GM18498 (cell line): ENCODE measurements around the gene ALDH4A1.
"Not testable (repeated sequence)": the region's sequence is repeated elsewhere in the genome, so short reads cannot be mapped to it uniquely, and the experiment has no call there.

Experiments used
- ATAC-seq: cut with Tn5 transposase; IDR thresholded peaks from one replicate; pipeline ENCODE4 v1.9.1; 2021; ENCODE audit warnings: mild to moderate bottlenecking, moderate library complexity; ENCODE audit not compliant: unreplicated experiment

ALDH4A1 gene

GRCh38 chr1:18901147-18901951 is 1.0 kb downstream of the ALDH4A1 start:
- ATAC-seq = no peak

- ATAC-seq = no peak
Observed at GRCh38 chr1:18900303-18900841, 2.0 kb downstream of the ALDH4A1 start.

DNA sequence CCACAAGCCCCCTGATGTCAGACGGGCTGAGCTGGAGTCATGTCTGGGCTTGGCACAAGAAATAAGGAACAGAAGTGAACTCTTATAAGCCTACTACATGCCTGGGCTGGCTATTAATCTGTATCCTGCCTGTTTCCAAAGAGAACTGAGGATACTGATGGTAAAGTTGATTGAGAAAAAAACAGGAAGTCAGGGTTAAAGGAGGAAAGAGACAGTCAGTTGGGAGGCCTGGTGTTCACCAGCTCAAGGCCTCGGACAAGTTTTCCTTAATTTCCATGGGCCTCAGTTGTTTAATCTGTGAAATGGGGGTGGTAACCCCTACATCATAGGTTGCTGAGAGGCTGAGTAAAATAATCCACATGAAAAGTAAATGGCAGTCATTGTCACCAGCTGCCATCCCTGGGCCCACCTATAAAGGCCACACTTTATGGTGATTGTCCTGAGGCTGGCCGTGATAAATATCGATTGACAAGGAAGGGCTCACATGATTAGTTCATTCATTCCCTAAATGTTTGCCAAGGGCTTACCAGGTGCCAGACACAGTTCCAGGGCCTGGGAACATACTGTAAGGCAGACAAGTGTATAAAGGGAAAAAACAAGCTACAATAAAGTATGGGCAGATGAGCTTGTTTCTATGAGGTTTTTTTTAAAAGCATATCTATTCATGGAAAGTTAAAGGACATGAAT is 2.8 kb downstream of the ALDH4A1 start:
- no peak for ATAC-seq

DNA sequence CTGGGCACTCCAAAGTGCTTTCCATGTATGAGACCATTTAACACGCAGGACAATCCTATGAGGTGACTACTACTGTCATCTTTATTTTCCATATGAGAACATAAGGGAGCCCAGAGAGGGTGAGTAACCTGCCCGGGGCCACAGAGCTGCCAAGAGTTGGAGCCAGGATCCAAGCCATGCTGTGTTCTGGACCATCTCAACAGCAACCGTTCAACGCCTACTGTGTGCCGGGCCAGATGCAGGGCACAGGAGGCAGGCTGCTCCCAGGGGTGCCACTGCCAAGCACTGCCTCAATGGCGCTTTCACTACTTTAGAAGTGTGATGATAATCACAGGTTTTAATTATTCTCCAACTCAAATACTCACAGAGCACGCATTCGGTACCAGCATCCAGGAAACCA is 3.8 kb downstream of the ALDH4A1 start:
- no peak for ATAC-seq

- no peak for ATAC-seq
Observed at GRCh38 chr1:18895317-18895716, 7.0 kb downstream of the ALDH4A1 start.

- ATAC-seq = no peak
Observed at GRCh38 chr1:18893120-18893519, 9.2 kb downstream of the ALDH4A1 start.

GRCh38 chr1:18891858-18892257 is 10.5 kb downstream of the ALDH4A1 start:
- ATAC-seq = not testable (repeated sequence)

DNA sequence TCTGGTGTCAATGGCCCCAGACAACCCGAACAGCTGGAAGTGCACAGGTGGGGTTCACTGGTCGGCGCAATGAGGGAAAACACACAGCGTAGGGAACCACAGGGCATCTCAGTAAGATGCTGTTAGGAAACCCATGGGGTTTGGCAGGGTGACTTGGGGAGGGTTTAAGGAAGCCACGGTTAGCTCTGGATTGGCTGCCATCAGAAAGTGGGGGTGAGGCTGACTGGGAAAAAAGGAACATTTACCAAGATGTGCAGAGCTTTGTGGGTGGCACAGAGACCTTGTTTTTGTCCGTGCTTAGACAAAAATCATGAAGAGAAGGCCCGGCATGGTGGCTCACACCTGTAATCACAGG is 11.0 kb downstream of the ALDH4A1 start:
- ATAC-seq = no peak

GRCh38 chr1:18890706-18891425 is 11.5 kb downstream of the ALDH4A1 start:
- no peak for ATAC-seq

DNA sequence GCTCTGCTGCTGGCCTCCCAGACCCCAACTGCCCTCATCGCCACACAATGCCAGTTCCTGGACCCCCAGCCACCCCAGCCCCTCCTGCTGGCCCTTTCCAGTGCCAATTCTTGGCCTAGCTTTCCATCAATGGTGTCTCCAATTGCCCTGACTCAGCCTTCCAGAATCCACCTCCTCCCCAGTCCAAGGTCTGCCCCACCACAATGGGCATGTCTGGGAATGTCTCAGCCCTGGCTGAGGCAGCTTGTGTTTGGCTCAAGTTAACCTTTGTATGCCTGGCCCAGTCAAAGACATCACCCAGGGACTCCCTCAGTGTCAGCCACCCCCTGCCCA is 16.4 kb downstream of the ALDH4A1 start:
- no peak for ATAC-seq

DNA sequence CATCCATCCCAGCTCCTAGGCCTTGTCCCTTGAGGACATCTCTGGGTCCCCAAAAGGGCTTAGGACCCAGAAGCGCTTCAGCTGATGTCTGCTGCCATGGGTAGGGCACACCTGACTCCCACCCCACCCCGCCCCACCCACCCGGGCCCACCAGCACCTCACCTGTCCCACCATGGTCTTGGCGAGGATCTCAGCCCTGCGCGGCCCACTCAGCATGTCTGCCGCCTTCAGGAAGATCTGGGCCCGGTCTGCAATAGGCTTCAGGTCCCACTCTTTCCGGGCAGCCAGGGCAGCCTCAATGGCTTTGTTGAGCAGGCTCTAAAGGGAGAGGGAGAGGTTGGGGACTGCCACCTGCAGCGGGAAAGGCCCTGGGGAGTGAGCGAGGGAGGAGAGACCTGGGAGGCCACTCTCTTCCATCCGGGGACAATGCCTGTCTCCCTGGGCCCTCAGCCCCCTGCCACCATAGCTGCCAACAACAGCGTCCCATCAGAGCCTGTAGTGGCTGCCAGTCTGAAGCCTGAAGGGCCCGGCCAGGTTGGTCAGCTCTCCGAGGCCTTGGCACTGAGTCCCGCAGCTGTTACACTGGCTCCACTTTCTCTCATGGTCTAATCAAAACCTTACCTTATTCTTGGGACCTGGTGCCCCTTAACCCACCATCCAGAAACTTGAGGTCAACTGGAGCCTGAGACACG is 16.9 kb downstream of the ALDH4A1 start:
- ATAC-seq = no peak

DNA sequence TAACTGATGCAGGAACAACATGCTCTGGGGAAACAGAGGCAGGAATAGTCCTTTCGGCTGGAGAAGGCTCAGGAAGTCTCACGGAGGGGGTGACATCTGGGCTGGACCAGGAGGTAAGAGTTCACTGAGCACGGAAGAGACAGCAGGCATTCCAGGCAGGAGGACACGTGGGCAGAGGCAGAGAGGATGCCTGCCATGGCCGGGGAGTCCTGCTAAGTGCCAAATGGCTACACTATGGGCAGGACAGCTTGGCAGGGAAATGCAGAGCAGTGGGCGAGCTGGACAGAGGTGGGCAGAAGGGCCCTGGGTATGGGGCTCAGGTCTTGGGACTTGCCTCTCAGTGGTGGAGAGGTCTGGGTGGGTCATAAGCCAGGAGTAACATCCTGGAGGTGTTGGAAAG is 17.6 kb downstream of the ALDH4A1 start:
- ATAC-seq = no peak

DNA sequence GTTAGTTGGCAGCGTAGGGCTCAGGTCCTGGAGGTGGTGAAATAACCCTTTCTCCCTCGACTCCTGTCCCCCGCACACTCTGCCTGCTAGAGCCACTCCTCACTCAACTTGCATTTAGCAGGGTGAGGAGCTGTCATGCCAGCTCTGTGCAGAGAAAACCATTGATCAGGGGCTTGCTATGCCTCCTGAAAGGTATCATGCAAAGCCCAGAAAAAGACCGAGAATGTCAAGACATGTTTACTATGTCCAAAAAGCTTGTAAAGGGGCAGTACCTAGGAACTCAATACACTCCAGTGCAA is 18.0 kb downstream of the ALDH4A1 start:
- ATAC-seq = no peak

GRCh38 chr1:18883636-18884418 is 18.5 kb downstream of the ALDH4A1 start:
- ATAC-seq = no peak

DNA sequence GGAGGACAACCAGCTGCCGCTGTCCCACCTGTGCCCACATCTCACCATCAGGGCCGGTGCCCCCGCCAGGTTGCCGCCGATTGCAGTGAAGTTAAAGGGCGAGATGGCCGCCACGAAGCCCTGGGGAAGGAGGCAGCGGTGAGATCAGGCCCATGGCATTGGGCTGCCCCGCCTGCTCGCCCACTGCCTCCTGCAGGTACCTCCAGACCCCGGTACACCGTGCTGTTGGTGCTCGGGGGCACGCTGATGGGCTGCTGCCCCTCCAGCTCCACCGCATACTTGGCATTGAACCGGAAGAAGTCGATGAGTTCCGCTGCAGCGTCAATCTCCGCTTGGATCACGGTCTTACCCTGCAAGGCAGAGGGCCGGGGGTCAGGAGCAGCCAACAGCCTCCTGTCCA is 19.3 kb downstream of the ALDH4A1 start:
- no peak for ATAC-seq

GRCh38 chr1:18882486-18882885 is 19.9 kb downstream of the ALDH4A1 start:
- no peak for ATAC-seq

DNA sequence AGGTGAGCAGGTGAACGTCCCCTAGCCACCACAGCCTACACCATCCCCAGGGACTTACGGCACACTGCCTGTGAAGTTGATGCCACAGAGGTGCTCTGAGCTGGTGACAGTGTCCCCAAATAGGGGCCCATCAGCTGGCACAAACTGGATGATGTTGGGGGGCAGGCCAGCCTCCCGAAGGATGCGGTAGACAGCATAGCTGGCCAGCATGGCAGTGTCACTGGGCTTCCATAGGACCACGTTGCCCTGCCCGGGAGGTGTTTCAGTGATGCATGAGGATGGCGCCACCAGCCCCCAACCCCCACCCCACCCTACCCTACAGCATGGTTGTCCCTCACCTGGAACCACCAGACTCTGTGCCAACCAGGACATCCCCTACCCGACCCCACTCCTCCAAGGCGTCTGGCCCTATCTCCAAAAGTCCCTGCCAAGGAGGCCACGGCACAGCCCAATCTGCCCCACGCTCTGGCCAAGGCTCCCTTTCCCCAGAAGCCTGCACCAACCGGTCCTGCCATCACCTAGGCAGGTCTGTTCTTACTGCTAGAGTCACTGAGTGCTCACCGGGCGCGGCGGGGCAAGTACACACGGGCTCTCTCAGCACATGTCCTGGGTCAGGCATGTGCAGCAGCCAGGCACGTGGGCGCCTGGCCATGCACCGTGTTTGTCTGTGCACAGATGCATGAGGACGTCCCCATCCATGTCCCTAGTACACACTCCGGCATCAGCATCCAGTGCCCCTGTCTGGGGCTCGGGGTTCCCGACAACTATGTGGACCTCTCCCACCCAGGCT is 20.5 kb downstream of the ALDH4A1 start:
- no peak for ATAC-seq

DNA sequence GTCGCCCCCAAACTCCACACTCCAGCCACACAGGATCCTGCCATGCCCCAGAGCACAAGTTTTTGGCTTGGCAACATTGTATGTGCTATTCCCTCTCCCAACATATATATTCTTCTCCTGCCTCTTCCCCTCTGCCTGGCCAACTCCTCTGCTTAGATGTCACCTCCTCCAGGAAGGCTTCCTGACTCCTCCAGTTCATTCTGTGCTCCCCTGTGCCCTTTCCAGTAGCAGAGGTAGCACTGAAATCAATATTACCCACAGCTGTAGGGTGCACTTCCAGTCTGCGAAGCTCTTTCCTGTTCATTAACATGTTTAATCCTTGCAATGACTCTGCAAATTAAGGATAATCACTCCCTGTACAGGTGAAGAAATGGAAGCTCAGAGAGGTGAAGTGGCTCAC is 21.2 kb downstream of the ALDH4A1 start:
- ATAC-seq = no peak

GRCh38 chr1:18880585-18880984 is 21.8 kb downstream of the ALDH4A1 start:
- ATAC-seq = no peak

DNA sequence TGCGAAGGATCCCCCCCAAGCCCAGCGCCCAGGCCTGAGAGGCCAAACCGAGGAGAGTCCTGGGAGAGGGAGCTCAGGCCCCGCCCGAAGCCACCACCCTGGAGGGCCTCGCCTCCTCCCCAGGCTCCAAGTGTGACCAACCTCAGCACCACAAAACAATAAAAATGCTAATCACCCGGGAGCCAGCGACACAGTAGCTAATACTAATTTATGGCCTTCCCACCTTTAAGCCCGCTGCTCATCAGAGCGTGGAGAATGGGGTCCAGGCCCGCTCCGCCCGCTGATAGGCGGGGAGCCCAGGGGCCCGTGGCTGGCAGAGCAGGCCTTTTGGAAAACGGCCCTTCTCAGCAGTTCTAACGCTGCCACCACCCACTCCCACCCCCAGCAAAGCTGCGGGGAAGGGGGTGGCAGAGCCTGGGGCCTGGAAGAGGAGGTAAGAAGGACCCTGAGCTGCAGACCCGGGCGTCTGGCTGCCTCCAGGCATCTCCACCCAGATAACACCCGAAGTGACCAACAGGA is 22.5 kb downstream of the ALDH4A1 start:
- ATAC-seq = no peak
